Measurements from ENCODE around the gene CCDC146. TPM values are rescaled to one million over a fixed set of nuclear protein-coding genes. Genes with fewer than 3 reads are reported as not detected.
A peak's percentile ranks its signal among the peaks of the same experiment; 100 is the strongest.
"Not testable (repeated sequence)": the region's sequence is repeated elsewhere in the genome, so short reads cannot be mapped to it uniquely, and the experiment has no call there.

CCDC146 gene
- total RNA-seq, 1 experiment from 2014 or later = 0.72 TPM

DNA sequence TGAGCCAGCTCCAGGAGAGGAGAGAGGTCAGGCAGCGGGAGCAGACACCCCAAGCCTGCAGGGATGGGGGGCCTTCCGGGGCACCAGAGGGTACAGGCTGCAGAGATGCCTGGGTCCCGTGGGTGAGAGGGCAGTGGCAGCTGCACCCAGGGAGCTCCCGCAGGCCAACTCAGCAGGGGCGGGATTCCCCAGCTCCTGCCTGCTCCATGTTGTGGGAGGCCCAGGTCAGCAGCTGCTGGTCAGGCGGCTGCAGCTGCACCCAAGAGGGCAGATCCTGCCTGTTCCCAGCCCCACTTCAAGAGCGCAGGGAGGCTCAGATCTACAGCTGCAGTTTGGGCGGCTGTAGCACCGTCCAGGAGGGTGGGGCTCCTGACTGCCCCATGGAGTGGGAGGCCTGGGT lies 4.6 kb downstream of the CCDC146 start:
- not testable (repeated sequence) for H4K91ac ChIP-seq (ENCODE audit: insufficient read length, low read depth, low read length); H3K36me3 Mint-ChIP-seq (ENCODE audit: insufficient read depth in 1 of 3, low read depth in 3 of 3); H3K18ac ChIP-seq (ENCODE audit: insufficient read length, low read depth, low read length); H4K20me1 ChIP-seq (ENCODE audit: control insufficient read depth, insufficient read depth, insufficient read length); H3K23ac ChIP-seq (ENCODE audit: insufficient read length, low read depth, low read length); H3K27ac ChIP-seq (ENCODE audit: insufficient read length, low read depth, low read length); H2AK5ac ChIP-seq (ENCODE audit: insufficient read length, low read length); H3K56ac ChIP-seq (ENCODE audit: insufficient read length, low read depth, low read length); H3K4me3 Mint-ChIP-seq; H3K9me3 ChIP-seq (ENCODE audit: control insufficient read depth, low read depth, low read length); H3T11ph ChIP-seq (ENCODE audit: low read length); H3K14ac ChIP-seq (ENCODE audit: insufficient read depth, low read length); H3K79me2 ChIP-seq (ENCODE audit: insufficient read depth, low read length); H3K9me3 Mint-ChIP-seq; H3K27me3 ChIP-seq (ENCODE audit: insufficient read depth, low read length); H2BK15ac ChIP-seq (ENCODE audit: low read depth, low read length); H3K4ac ChIP-seq (ENCODE audit: low read depth, low read length); H3K9ac ChIP-seq (ENCODE audit: extremely low read depth, insufficient read length, low read length); H2BK120ac ChIP-seq (ENCODE audit: low read depth, low read length, poor library complexity, severe bottlenecking); H3K4me1 Mint-ChIP-seq; H3K79me1 ChIP-seq (ENCODE audit: insufficient read depth, low read depth, low read length, poor library complexity, severe bottlenecking); H3K27me3 Mint-ChIP-seq (ENCODE audit: low read depth); H4K8ac ChIP-seq (replicated peaks; ENCODE audit: insufficient read length, low read depth, low read length); H3K4me2 ChIP-seq (ENCODE audit: insufficient read depth, insufficient read length, low read length); H3K4me1 ChIP-seq (ENCODE audit: insufficient read depth, low read length); H3K27ac Mint-ChIP-seq; H4K5ac ChIP-seq (ENCODE audit: insufficient read length, low read depth, low read length); H2BK12ac ChIP-seq (ENCODE audit: insufficient read length, low read depth, low read length); H2BK5ac ChIP-seq (ENCODE audit: insufficient read length, low read length); H3K23me2 ChIP-seq (ENCODE audit: insufficient read length, low read depth, low read length, poor library complexity, severe bottlenecking); H2AFZ ChIP-seq (ENCODE audit: low read length); H2BK20ac ChIP-seq (ENCODE audit: low read depth, low read length, poor library complexity, severe bottlenecking)
- DNase-seq = peak; percentile 33
- no CpG with 5 or more reads among the region's 9 CpGs for WGBS (ENCODE audit: extremely low coverage, insufficient read length, low lambda C conversion rate)

DNA sequence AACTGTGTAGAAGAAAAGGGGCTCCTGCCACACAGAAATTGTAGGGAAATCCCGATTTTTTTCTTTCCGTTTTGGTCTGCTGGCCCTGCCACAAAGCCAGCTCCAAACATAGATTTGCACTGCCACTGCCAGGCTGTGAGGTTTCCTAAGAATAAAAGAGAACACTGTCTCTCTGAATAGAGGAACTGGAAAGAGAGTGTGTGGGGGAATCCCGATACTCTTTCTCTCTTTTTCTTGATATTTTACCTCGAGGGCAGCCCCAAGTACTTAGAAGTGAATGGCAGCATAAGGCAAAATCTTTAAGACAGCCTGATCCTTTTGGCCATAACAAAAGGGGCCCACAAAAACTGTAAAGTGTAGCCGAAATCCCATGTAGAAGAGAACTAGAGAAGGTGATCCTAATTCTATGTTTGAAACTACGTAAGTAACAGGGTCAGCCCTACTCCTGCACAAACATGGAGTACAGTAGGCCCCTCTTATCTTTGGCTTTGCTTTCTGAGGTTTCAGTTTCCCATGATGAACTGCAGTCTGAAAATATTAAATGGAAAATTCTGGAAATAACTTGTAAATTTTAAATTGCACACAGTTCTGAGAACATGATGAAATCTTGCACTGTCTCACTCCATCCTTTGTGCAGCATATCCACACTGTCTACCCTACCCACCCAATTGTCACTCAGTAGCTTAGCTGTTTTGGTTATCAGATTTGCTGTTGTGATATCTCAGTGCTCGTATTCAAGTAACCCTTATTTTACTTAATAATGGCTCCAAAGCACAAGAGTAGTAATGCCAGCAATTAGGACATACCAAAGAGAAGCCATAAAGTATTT lies 6.4 kb downstream of the CCDC146 start:
- H3K27ac Mint-ChIP-seq; H4K20me1 ChIP-seq (ENCODE audit: control insufficient read depth, insufficient read depth, insufficient read length); H3K27ac ChIP-seq (ENCODE audit: insufficient read length, low read depth, low read length): not testable (repeated sequence)

More for the DNA sequence above, 6.4 kb downstream of the CCDC146 start:
- not testable (repeated sequence) for H3K14ac ChIP-seq (ENCODE audit: insufficient read depth, low read length); H4K5ac ChIP-seq (ENCODE audit: insufficient read length, low read depth, low read length); H3K23ac ChIP-seq (ENCODE audit: insufficient read length, low read depth, low read length); H3K36me3 Mint-ChIP-seq (ENCODE audit: insufficient read depth in 1 of 3, low read depth in 3 of 3); H3T11ph ChIP-seq (ENCODE audit: low read length); H4K8ac ChIP-seq (replicated peaks; ENCODE audit: insufficient read length, low read depth, low read length); H3K23me2 ChIP-seq (ENCODE audit: insufficient read length, low read depth, low read length, poor library complexity, severe bottlenecking); H3K9me3 Mint-ChIP-seq; H4K91ac ChIP-seq (ENCODE audit: insufficient read length, low read depth, low read length); H3K27me3 ChIP-seq (ENCODE audit: insufficient read depth, low read length); H3K4me2 ChIP-seq (ENCODE audit: insufficient read depth, insufficient read length, low read length); H3K27me3 Mint-ChIP-seq (ENCODE audit: low read depth); H2BK15ac ChIP-seq (ENCODE audit: low read depth, low read length); DNase-seq; H2AK5ac ChIP-seq (ENCODE audit: insufficient read length, low read length); H2AFZ ChIP-seq (ENCODE audit: low read length); H2BK20ac ChIP-seq (ENCODE audit: low read depth, low read length, poor library complexity, severe bottlenecking); H3K4ac ChIP-seq (ENCODE audit: low read depth, low read length); H3K56ac ChIP-seq (ENCODE audit: insufficient read length, low read depth, low read length); H2BK12ac ChIP-seq (ENCODE audit: insufficient read length, low read depth, low read length); H3K79me1 ChIP-seq (ENCODE audit: insufficient read depth, low read depth, low read length, poor library complexity, severe bottlenecking); H3K18ac ChIP-seq (ENCODE audit: insufficient read length, low read depth, low read length); H3K4me1 ChIP-seq (ENCODE audit: insufficient read depth, low read length); H3K9ac ChIP-seq (ENCODE audit: extremely low read depth, insufficient read length, low read length); H2BK5ac ChIP-seq (ENCODE audit: insufficient read length, low read length); H3K9me3 ChIP-seq (ENCODE audit: control insufficient read depth, low read depth, low read length); H3K79me2 ChIP-seq (ENCODE audit: insufficient read depth, low read length); H3K4me3 Mint-ChIP-seq; H2BK120ac ChIP-seq (ENCODE audit: low read depth, low read length, poor library complexity, severe bottlenecking); H3K4me1 Mint-ChIP-seq
- WGBS (ENCODE audit: extremely low coverage, insufficient read length, low lambda C conversion rate) = no CpG with 5 or more reads among the region's 7 CpGs

All from H9 (cell line).